ENCODE results near the gene TAGLN.
A peak's percentile ranks its signal among the peaks of the same experiment; 100 is the strongest.
"Not testable (repeated sequence)": the region's sequence is repeated elsewhere in the genome, so short reads cannot be mapped to it uniquely, and the experiment has no call there.

Gene TAGLN

DNA sequence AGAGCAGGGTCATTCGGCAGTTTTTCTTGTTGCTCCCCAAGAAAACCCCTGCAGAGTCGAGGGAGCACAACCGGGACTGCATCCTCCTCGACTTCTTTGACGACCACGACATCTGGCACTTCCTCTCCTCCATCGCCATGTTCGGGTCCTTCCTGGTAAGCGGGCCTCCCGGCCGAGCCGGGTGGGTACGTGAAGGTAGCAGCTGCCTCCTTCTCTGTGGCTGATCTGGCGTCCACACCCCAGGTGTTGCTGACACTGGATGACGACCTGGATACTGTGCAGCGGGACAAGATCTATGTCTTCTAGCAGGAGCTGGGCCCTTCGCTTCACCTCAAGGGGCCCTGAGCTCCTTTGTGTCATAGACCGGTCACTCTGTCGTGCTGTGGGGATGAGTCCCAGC is 3.4 kb upstream of the TAGLN start:
- DNase-seq (ENCODE audit: low spot score): no peak

GRCh38 chr11:117197006-117197405 is 2.2 kb upstream of the TAGLN start:
- no peak for DNase-seq (ENCODE audit: low spot score)

DNA sequence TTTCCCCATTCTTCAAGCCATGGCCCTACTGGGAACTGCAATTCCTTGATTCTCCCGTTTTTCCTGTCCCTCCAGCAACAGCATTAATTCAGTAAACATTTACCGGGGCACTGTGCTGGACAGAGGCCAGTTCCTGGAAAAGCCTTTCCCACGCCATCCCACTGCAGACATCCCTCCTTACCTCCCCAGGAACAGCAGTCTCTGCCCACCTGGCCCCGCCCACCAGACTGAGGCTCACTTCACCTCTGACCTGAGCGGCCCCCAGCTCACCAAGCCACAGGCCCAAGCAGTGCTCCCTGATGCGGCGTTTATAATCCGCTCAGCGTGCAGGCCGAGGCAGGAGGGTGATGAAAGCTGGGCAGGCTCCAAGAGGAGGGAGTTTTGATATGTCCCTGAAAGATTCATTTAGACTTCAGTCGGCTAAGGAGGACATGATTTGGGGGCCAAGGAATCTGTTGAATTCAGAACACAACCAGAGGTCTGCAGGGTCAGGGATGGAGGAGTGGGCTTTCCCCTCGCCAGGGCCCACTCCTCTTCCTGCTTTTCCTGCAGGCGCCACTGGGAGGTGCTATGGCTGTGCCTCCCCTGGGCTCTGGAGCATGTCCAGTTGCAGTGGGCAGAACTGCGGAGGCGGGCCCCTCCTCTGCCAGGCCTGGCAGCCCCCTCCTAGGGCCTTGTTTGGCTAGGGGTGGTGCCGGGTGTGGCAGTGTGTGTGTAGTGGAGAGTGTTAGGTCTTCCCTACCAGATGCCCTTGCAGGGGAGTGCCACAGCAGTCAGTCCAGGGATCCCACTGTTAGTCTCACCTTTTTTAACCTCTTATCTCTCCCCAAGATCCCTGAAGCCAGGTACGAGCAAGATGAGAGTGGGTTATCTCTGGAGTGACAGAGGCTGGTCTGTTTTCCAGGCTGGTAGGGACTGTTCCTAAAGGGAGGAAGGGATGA is 1.4 kb upstream of the TAGLN start:
- DNase-seq (ENCODE audit: low spot score): no peak

GRCh38 chr11:117198613-117199012 is 557 bp upstream of the TAGLN start:
- no peak for DNase-seq (ENCODE audit: low spot score)

- DNase-seq (ENCODE audit: low spot score): no peak
Observed at GRCh38 chr11:117199916-117200812, 994 bp downstream of the TAGLN start.

DNA sequence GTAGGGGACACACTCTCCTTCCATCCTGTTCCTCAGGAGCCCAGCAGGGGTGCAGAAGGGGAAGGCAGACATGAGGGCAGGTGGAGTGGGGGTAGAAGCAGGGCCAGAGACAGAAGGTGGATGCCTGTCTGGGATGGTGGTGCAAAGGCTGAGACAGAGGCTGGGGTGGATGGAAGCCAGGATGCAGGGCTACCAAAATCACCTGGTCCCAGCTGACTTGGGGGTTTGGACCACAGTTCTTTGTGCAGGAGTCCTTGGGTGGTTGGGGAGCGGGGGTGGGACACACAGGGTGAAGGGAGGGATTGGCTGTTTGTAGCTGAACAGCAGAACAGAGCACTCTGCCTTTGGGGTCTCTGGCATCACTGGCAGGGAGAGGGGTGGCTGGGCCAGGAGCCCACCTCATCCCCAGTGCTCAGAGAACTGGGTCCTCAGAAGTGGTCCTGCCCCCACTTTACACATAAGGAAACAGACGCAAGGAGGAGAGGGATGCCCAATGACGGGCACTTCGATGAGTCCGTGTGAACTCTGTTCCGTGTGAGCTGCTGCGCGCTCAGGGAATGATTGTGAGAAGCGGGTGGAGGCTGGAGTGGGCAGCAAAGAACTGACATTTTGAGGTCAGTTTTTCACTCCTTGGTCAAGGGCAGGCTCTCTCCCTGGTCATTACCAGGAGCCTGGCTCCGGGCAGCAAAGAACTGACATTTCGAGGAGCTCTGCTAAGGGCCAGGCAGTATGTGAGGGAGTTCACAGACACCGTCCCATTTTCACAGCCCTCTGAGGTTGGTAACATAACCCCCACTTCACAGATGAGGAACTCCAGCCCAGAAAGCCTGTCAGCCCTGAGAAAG is 1.9 kb downstream of the TAGLN start:
- no peak for DNase-seq (ENCODE audit: low spot score)

- no peak for DNase-seq (ENCODE audit: low spot score)
Observed at GRCh38 chr11:117201658-117202305, 2.6 kb downstream of the TAGLN start.

GRCh38 chr11:117202386-117203068 is 3.4 kb downstream of the TAGLN start:
- no peak for DNase-seq (ENCODE audit: low spot score)

GRCh38 chr11:117203069-117203407 is 3.9 kb downstream of the TAGLN start:
- DNase-seq (ENCODE audit: low spot score): no peak

DNA sequence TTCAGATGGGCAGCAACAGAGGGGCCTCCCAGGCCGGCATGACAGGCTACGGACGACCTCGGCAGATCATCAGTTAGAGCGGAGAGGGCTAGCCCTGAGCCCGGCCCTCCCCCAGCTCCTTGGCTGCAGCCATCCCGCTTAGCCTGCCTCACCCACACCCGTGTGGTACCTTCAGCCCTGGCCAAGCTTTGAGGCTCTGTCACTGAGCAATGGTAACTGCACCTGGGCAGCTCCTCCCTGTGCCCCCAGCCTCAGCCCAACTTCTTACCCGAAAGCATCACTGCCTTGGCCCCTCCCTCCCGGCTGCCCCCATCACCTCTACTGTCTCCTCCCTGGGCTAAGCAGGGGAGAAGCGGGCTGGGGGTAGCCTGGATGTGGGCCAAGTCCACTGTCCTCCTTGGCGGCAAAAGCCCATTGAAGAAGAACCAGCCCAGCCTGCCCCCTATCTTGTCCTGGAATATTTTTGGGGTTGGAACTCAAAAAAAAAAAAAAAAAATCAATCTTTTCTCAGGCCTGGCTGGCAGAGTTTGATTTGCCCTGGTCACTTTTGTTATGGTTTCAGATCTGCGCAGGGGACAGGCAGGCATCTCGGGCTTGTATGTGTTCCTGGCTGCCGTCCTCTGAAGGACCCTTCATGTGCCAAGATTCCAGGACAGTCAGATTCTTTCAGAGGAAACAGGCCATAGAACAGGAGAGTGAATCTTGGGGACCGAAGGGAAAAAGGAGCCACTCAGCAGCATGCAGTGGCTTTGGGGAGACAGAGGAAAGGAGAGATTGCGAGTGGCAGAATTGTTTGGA is 5.3 kb downstream of the TAGLN start:
- DNase-seq (ENCODE audit: low spot score): no peak

DNA sequence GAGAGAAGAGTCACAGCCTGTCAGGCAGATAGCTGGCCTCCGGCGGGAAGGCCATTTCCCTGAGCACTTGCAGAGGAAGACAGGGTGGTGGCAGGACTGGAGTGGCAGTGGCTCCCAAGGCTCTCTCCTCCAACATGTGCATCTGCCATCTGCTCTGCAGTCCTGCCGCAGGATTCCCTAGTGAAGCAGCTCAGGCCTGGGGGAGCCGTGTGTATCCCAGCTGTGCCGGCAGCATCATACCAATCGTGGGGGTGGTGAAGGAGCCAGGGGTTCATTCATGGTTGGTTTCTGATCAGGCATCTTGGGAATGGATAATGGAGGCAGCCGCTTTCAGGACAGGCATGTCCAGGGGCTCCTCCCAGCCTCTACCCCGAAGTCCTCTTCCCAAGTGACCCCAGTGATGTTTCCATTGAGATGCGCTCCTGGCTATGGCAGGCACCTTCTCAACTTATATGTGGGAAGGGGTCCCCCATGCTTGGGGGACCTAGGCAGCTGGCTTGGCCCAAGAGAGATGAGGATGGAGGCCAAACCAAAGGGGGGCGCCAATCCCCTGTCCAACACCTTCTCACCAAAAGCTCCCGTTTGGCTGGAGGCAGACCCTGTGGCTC is 6.1 kb downstream of the TAGLN start:
- DNase-seq (ENCODE audit: low spot score): no peak

GRCh38 chr11:117206111-117206510 is 6.9 kb downstream of the TAGLN start:
- not testable (repeated sequence) for DNase-seq (ENCODE audit: low spot score)

GRCh38 chr11:117206859-117207258 is 7.7 kb downstream of the TAGLN start:
- DNase-seq (ENCODE audit: low spot score): peak; percentile 62

- DNase-seq (ENCODE audit: low spot score): not testable (repeated sequence)
Observed at GRCh38 chr11:117207481-117207880, 8.3 kb downstream of the TAGLN start.

- DNase-seq (ENCODE audit: low spot score): not testable (repeated sequence)
Observed at GRCh38 chr11:117208710-117209109, 9.5 kb downstream of the TAGLN start.

GRCh38 chr11:117209351-117210125 is 10.4 kb downstream of the TAGLN start:
- DNase-seq (ENCODE audit: low spot score): not testable (repeated sequence)

DNA sequence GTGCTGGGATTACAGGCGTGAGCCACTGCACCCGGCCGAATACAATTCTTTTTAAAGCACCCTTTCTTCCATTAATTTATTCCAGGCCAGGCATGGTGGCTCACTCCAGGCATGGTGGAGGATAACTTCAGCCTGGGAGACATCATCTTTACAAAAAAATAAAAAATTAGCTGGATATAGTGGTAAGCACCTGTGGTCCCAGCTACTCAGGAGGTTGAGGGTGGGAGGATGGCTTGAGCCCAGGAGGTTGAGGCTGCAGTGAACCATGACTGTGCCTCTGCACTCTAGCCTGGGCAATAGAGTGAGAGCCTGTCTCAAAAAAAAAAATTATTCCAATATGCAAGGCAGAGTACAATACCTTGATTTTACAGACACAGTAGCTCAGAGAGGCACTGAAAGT is 11.4 kb downstream of the TAGLN start:
- no peak for DNase-seq (ENCODE audit: low spot score)

GRCh38 chr11:117212697-117213355 is 13.7 kb downstream of the TAGLN start:
- no peak for DNase-seq (ENCODE audit: low spot score)

Measured in SW480 (cell line).